HG02588 (cell line): ENCODE results near the gene GNAT3.

ENCODE experiments used
- ATAC-seq: cut with Tn5 transposase; IDR thresholded peaks from one replicate; pipeline ENCODE4 v1.9.1; 2021; ENCODE audit warnings: mild to moderate bottlenecking, moderate library complexity; ENCODE audit not compliant: unreplicated experiment

The GNAT3 gene

GRCh38 chr7:80511964-80512363 is at the start of gene GNAT3:
TSS of gene GNAT3 (minus strand) at chr7:80512064. CDS start at chr7:80511926, 138 bp downstream.
- ATAC-seq: no peak

- ATAC-seq: no peak
Measured at GRCh38 chr7:80558116-80558515, 46.3 kb upstream of the GNAT3 start.

- ATAC-seq: no peak
Measured at GRCh38 chr7:80552031-80552694, 40.3 kb upstream of the GNAT3 start.

DNA sequence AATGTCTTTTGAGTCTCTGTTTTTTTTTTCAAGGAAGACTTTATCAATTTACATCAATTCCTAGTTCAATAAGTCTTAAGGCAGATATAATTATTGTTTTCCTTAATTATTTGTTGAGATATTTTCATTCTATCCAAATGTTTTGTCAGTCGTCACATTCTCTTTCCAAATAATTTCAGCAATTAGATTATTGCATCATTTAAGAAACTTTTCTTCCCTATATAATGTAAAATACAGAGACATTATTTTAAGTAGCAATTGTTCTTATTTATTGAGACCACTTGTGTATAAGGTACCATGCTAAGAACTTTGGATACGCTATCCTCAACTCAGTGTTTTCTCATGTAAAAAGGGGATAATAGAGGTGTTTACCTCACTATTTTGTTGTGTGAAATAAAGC is 38.1 kb upstream of the GNAT3 start:
- ATAC-seq: no peak

GRCh38 chr7:80548840-80549530 is 37.1 kb upstream of the GNAT3 start:
- no peak for ATAC-seq

DNA sequence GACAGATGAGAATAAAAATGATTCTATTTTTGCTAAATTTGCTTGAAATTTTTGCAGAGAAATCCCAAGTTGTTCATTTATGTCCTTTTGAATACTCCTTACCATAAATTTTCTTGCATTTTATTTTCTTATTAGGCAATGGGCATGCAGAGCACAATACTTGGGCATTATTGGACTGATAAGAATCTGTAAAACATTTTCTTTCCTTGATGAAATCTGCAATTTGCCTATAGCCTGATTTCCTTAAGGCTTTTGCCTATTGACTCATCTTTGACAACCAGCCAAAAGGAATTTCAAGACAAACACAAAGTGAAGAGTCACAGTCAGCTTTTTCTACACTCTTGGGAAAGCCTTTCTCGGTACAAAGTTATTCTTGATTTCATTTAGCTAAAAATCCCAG is 30.5 kb upstream of the GNAT3 start:
- no peak for ATAC-seq

DNA sequence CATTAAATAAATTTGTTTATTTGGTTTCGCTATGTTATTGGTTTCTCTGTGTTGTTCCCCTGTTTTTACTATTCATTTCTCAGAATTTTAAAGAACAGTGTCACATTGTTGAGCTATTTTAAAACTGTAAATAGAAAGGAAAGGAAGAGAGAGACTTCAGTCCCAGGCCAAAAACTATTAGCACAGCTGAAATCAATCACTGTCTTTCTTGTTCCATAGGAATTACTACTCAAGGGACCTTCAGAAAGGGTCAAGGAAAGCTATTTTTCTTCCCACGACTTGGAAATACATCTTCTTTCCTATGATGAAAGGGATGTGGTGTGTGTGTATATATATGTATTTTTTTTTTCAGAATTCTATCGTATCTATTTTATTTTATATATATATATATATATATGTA is 29.0 kb upstream of the GNAT3 start:
- ATAC-seq: no peak

GRCh38 chr7:80537091-80537490 is 25.2 kb upstream of the GNAT3 start:
- no peak for ATAC-seq

GRCh38 chr7:80536426-80536825 is 24.6 kb upstream of the GNAT3 start:
- ATAC-seq: no peak

DNA sequence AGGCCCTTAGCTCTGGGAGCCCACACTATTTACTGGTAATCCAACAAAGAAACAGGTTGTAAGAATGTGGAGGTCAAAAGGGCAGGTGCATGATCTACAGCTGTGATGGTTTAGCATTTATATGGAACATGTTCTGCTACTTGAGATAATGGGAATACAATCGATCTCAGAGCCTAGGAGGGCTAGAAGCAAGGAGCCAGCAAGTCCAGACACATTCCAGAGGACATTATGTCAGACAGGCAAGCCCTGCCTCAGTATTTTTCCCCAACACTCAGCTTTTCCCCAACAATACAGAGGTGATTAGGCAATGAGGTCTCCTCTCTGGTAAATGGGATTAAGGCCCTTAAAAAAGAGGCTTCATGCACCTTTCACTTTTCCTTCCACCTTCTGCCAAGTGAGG is 21.4 kb upstream of the GNAT3 start:
- no peak for ATAC-seq

- no peak for ATAC-seq
Measured at GRCh38 chr7:80532153-80532552, 20.3 kb upstream of the GNAT3 start.

DNA sequence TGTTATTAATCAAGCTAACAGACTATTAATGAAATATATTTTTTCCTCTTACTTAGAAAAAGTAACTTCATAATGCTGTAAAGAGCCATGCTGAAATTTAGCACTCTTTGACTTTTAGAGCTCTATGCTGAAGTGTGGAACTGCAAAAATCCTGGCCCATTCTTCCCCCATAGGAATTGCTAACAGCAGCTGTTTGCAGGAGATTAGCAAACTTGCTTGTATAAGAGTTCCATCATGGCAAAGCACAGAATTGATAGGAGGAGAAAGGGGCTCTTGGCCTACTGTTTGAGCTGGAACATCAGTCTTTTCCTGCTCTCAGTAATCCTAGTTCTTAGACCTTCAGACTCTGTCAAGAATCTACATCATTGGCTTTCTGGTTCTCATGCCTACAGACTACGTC is 18.3 kb upstream of the GNAT3 start:
- ATAC-seq: no peak

DNA sequence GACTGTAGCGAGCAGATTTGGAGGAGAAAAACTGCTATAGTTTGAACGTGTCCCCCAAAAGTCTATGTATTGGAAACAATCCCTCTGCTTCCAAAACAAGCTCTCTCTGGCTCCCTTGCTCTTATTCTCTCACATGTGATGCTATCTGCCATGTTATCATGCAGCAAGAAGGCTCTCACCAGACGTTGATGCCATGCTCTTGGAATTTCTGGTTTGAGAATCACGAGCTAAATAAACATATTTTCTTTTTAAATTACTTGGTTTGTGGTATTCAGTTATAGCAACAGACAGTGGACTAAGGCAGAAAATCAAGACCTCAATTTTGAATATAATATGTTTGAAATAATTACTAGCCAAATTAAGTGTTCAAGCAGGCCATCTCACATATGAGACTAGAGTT is 17.5 kb upstream of the GNAT3 start:
- no peak for ATAC-seq

DNA sequence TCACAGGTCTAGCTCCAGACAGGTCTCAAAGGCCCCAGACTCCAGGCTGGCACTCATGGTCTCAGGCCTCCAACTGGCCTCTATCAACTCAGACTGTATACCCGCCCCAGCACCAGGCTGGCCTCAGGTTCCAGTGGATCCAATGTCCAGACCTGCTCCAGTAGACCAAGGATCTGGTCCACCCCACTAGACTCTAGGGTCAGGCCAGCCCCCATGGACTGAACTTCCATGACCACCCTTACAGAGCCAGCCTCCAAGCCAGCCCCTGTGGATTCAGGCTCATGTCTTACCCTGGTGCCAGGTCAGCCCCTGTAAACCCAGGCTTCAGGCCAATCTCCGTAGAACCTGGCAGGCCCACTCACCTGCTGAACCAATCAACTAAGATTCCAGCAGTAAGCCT is 16.8 kb upstream of the GNAT3 start:
- ATAC-seq: no peak

- no peak for ATAC-seq
Measured at GRCh38 chr7:80526472-80526871, 14.6 kb upstream of the GNAT3 start.

DNA sequence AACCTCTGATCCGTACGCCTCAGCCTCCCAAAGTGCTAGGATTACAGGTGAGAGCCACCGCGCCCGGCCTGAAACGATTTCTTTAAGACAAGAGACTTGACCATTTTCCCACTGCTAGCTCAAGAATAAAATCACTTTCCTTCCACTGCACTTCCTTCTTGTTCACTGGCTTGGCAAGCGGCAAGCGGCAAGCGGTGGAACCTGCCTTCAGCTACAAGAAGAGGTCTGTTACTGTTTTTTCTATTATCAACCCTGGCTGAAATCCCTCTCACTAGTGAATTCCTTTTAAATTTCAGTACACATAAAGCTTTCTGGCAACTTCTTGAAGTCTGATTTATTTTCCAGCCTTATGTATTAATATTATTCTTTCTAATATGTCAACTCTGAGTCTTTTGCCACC is 12.8 kb upstream of the GNAT3 start:
- no peak for ATAC-seq

- no peak for ATAC-seq
Measured at GRCh38 chr7:80521809-80522208, 9.9 kb upstream of the GNAT3 start.

GRCh38 chr7:80520199-80520598 is 8.3 kb upstream of the GNAT3 start:
- ATAC-seq: no peak

- no peak for ATAC-seq
Measured at GRCh38 chr7:80517282-80517747, 5.5 kb upstream of the GNAT3 start.

- no peak for ATAC-seq
Measured at GRCh38 chr7:80515298-80515697, 3.4 kb upstream of the GNAT3 start.

DNA sequence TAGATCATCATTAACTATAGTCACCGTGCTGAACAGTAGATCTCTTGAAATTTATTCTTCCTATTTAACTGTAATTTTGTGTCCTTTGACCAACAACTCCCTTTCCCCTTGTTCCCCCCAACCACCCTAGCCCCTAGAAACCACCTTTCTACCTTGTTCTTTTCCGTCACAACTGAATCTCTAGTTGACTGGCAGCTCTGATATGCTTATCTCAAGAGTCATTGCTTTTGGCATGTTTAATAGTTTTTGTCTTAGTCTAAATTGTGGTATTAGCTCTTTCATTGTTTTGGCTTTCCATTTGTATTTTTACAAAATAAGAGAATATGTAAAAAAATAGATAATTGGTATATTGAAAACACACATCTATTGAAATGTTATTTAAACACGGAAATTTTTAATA is 1.8 kb downstream of the GNAT3 start:
- no peak for ATAC-seq

DNA sequence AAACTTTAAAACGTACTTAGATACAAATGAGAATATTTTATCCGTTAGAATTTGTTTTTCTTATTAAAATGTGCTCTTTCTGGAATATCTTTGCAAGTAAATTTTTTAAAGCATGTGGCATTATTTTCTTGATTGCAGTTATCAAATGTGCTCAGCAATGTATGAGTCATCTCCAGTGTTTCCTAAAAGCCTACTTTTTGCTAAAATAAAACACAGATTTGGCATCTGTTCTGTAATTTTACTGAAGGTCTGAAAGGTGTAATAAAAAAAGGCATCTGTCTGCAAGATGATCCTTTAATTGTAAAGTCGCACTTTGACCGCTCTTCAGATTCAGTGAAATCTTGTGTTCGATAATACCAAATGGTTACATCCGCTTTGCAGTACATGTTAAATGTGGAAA is 3.4 kb downstream of the GNAT3 start:
- ATAC-seq: no peak
